ENCODE data around the gene RBM33.
A peak's percentile ranks its signal among the peaks of the same experiment; 100 is the strongest.

Gene RBM33

DNA sequence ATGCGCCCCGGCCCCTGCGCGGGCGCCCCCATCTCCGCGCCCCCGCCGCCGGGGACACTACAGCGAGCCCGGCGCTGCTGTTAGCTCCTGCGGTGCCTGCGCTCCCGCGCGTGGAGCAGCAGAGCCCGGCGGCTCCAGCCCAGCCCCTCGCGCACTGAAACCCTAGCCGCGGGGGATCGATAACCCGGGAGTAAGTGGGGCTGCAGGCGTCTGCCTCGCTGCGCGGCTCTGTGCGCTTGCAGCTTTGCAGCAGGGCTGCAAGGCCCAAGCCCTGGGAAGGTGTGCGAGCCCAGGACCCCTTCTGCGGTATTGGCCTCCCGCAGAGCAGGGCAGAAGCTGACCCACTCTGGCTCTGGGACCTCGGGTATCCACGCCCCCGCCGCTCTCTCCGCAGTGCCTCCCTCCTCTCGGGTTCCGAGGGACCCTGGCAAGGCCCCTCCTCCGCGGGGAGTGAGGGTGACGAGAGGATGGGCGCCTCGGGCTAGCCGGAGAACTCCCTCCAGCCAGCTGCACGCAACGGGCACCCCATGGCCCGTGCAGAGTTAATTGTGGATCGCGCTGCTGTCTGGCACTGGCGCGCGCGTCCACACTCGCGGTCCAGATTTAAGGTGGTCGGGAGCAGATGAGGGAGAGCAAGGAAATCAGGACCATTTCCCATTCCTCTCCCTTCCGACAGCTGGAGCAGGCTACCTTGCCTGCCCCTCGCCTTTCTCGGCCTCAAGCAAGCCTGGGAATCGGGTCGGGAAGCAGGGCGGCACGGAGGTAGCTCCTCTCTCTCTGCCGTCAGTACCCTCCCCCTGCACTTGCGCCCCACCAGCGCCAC, 165.7 kb downstream of the RBM33 start (continued):
- TF ChIP-seq, protein P1, sequence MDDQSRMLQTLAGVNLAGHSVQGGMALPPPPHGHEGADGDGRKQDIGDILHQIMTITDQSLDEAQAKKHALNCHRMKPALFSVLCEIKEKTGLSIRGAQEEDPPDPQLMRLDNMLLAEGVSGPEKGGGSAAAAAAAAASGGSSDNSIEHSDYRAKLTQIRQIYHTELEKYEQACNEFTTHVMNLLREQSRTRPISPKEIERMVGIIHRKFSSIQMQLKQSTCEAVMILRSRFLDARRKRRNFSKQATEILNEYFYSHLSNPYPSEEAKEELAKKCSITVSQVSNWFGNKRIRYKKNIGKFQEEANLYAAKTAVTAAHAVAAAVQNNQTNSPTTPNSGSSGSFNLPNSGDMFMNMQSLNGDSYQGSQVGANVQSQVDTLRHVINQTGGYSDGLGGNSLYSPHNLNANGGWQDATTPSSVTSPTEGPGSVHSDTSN (CRISPR knock-in tag; IDR thresholded peaks at IDR 0.05): no peak
- TF ChIP-seq ZBTB1 (tag by site-specific recombination; IDR thresholded peaks at IDR 0.05) (no peak), KLF10 (tag by site-specific recombination; IDR thresholded peaks at IDR 0.05) (no peak), ZNF121 (tag by site-specific recombination; IDR thresholded peaks at IDR 0.05) (no peak), ZSCAN23 (tag by site-specific recombination; IDR thresholded peaks at IDR 0.05) (no peak), ZNF521 (tag by site-specific recombination; IDR thresholded peaks at IDR 0.05) (no peak), BCL11B (tag by site-specific recombination; IDR thresholded peaks at IDR 0.05; ENCODE audit: low read depth) (no peak), EGR2 (tag by site-specific recombination; IDR thresholded peaks at IDR 0.05; ENCODE audit: low read depth) (no peak), ZNF175 (tag by site-specific recombination; IDR thresholded peaks at IDR 0.05) (no peak), ZNF132 (tag by site-specific recombination; IDR thresholded peaks at IDR 0.05; ENCODE audit: borderline replicate concordance) (no peak), ZNF530 (tag by site-specific recombination; IDR thresholded peaks at IDR 0.05; ENCODE audit: low read depth) (0 out of 2 replicates have a peak, but pooled peaks have one; percentile 18), WT1 (tag by site-specific recombination; IDR thresholded peaks at IDR 0.05) (no peak), ZNF571 (tag by site-specific recombination; IDR thresholded peaks at IDR 0.05) (no peak), ZNF335 (tag by site-specific recombination; conservative IDR thresholded peaks at IDR 0.05) (peak; percentile 88), ZNF600 (tag by site-specific recombination; IDR thresholded peaks at IDR 0.05) (peak; percentile 51; the same call in 1 of the 2 replicates), PRDM1 (tag by site-specific recombination; IDR thresholded peaks at IDR 0.05) (no peak), GLI2 (tag by site-specific recombination; IDR thresholded peaks at IDR 0.05; ENCODE audit: borderline replicate concordance, low read depth) (no peak), IKZF3 (tag by site-specific recombination; IDR thresholded peaks at IDR 0.05) (no peak), ZNF791 (tag by site-specific recombination; IDR thresholded peaks at IDR 0.05) (no peak), ZNF157 (tag by site-specific recombination; IDR thresholded peaks at IDR 0.05) (no peak), ZNF391 (tag by site-specific recombination; IDR thresholded peaks at IDR 0.05; ENCODE audit: borderline replicate concordance, low read depth) (no peak), ZNF596 (tag by site-specific recombination; IDR thresholded peaks at IDR 0.05) (no peak), ZNF747 (tag by site-specific recombination; IDR thresholded peaks at IDR 0.05) (no peak), ZNF19 (tag by site-specific recombination; IDR thresholded peaks at IDR 0.05; ENCODE audit: low read depth) (no peak), HOXD13 (CRISPR knock-in tag; IDR thresholded peaks at IDR 0.05; ENCODE audit: borderline replicate concordance) (no peak), ZNF664 (tag by site-specific recombination; IDR thresholded peaks at IDR 0.05) (no peak), ZNF423 (tag by site-specific recombination; IDR thresholded peaks at IDR 0.05) (0 out of 2 replicates have a peak, but pooled peaks have one; percentile 30), ZNF214 (tag by site-specific recombination; IDR thresholded peaks at IDR 0.05; ENCODE audit: borderline replicate concordance) (no peak), ZNF830 (tag by site-specific recombination; IDR thresholded peaks at IDR 0.05; ENCODE audit: low read depth) (no peak), BCL11A (tag by site-specific recombination; IDR thresholded peaks at IDR 0.05; ENCODE audit: low read depth) (no peak), ZNF433 (tag by site-specific recombination; IDR thresholded peaks at IDR 0.05; ENCODE audit: low read depth) (no peak), ZNF16 (tag by site-specific recombination; IDR thresholded peaks at IDR 0.05; ENCODE audit: low read depth) (no peak)
- TF ChIP-seq, protein P2, sequence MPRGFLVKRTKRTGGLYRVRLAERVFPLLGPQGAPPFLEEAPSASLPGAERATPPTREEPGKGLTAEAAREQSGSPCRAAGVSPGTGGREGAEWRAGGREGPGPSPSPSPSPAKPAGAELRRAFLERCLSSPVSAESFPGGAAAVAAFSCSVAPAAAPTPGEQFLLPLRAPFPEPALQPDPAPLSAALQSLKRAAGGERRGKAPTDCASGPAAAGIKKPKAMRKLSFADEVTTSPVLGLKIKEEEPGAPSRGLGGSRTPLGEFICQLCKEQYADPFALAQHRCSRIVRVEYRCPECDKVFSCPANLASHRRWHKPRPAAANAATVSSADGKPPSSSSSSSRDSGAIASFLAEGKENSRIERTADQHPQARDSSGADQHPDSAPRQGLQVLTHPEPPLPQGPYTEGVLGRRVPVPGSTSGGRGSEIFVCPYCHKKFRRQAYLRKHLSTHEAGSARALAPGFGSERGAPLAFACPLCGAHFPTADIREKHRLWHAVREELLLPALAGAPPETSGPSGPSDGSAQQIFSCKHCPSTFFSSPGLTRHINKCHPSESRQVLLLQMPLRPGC (tag by site-specific recombination; IDR thresholded peaks at IDR 0.05): no peak
- TF ChIP-seq, protein P3, sequence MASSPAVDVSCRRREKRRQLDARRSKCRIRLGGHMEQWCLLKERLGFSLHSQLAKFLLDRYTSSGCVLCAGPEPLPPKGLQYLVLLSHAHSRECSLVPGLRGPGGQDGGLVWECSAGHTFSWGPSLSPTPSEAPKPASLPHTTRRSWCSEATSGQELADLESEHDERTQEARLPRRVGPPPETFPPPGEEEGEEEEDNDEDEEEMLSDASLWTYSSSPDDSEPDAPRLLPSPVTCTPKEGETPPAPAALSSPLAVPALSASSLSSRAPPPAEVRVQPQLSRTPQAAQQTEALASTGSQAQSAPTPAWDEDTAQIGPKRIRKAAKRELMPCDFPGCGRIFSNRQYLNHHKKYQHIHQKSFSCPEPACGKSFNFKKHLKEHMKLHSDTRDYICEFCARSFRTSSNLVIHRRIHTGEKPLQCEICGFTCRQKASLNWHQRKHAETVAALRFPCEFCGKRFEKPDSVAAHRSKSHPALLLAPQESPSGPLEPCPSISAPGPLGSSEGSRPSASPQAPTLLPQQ (tag by site-specific recombination; IDR thresholded peaks at IDR 0.05): no peak
- TF ChIP-seq, protein P4, sequence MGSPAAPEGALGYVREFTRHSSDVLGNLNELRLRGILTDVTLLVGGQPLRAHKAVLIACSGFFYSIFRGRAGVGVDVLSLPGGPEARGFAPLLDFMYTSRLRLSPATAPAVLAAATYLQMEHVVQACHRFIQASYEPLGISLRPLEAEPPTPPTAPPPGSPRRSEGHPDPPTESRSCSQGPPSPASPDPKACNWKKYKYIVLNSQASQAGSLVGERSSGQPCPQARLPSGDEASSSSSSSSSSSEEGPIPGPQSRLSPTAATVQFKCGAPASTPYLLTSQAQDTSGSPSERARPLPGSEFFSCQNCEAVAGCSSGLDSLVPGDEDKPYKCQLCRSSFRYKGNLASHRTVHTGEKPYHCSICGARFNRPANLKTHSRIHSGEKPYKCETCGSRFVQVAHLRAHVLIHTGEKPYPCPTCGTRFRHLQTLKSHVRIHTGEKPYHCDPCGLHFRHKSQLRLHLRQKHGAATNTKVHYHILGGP (tag by site-specific recombination; IDR thresholded peaks at IDR 0.05): no peak
- TF ChIP-seq, protein P5, sequence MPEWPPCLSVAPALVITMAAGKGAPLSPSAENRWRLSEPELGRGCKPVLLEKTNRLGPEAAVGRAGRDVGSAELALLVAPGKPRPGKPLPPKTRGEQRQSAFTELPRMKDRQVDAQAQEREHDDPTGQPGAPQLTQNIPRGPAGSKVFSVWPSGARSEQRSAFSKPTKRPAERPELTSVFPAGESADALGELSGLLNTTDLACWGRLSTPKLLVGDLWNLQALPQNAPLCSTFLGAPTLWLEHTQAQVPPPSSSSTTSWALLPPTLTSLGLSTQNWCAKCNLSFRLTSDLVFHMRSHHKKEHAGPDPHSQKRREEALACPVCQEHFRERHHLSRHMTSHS (tag by site-specific recombination; IDR thresholded peaks at IDR 0.05): no peak
